Mammary epithelial cell (primary cell): ENCODE data around the gene FOXP3.

Source experiments
- EZH2 ChIP-seq: IDR thresholded peaks from 2 replicates; pipeline ENCODE4 v1.6.1; 2012; ENCODE audit warnings: low read length, inconsistent platforms, borderline replicate concordance
- TF ChIP-seq, protein P1 (sequence below), 2 donors: IDR thresholded peaks in 1 of 2; conservative IDR thresholded peaks in 1 of 2; 2 replicates each; pipeline ENCODE4 v1.5.1; 2011 to 2012; ENCODE audit warnings: inconsistent platforms in 2 of 2, low read length in 2 of 2, mild to moderate bottlenecking in 2 of 2, control low read depth in 1 of 2, low read depth in 1 of 2; ENCODE audit not compliant: insufficient read depth in 1 of 2; ENCODE audit errors: extremely low read depth in 1 of 2

- TF ChIP-seq, protein P1, sequence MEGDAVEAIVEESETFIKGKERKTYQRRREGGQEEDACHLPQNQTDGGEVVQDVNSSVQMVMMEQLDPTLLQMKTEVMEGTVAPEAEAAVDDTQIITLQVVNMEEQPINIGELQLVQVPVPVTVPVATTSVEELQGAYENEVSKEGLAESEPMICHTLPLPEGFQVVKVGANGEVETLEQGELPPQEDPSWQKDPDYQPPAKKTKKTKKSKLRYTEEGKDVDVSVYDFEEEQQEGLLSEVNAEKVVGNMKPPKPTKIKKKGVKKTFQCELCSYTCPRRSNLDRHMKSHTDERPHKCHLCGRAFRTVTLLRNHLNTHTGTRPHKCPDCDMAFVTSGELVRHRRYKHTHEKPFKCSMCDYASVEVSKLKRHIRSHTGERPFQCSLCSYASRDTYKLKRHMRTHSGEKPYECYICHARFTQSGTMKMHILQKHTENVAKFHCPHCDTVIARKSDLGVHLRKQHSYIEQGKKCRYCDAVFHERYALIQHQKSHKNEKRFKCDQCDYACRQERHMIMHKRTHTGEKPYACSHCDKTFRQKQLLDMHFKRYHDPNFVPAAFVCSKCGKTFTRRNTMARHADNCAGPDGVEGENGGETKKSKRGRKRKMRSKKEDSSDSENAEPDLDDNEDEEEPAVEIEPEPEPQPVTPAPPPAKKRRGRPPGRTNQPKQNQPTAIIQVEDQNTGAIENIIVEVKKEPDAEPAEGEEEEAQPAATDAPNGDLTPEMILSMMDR (conservative IDR thresholded peaks at IDR 0.05 in 1 of 2, IDR thresholded peaks at IDR 0.05 in 1 of 2; ENCODE audit: extremely low read depth in 1 of 2, insufficient read depth in 1 of 2, low read depth in 1 of 2, low read length in 2 of 2): no peak
- no peak for TF ChIP-seq EZH2
Measured at GRCh38 chrX:49230500-49231232, 33.8 kb downstream of the FOXP3 start.
